HCT116 (cell line): ENCODE results near the gene RBBP8. TPM values are rescaled to one million over a fixed set of nuclear protein-coding genes. Genes with fewer than 3 reads are reported as not detected.

Experiments used
- ATAC-seq: fragments of 200-7000 bp; cut with Tn5 transposase; 2 replicates; pipeline ENCODE4 v1.9.1; 2020; ENCODE audit warnings: mild to moderate bottlenecking, moderate library complexity
- BruUV-seq: library from RNA; stranded (reverse); fragments of 400-500 nt; replicated peaks from 2 replicates; lab custom pipeline; 2021; lab: Mats Ljungman, UMichigan
- CTCF ChIA-PET: fragments of 300-600 bp; sonication (Branson Sonifier 250); formaldehyde crosslinking; loops from one replicate; lab custom pipeline; 2021; ENCODE audit warnings: antibody characterized with exemption; lab: Charles Lee
- POLR2A ChIA-PET: fragments of 300-600, 350-600 bp; sonication (Branson Sonifier 250); formaldehyde crosslinking; loops from one replicate; lab custom pipeline; 2021; ENCODE audit warnings: antibody characterized with exemption; lab: Charles Lee
- RAD21 ChIA-PET, 2 experiments: fragments of 300-600 bp; sonication (Branson Sonifier 250); formaldehyde crosslinking; loops; one replicate each; lab custom pipeline; 2023; ENCODE audit warnings: low total read pairs in 2 of 2; ENCODE audit not compliant: uncharacterized antibody in 2 of 2, unreplicated experiment in 2 of 2, low non-redundant PET in 1 of 2; lab: Charles Lee
- DNase-seq: peaks from one replicate; pipeline ENCODE4 v3.0.0-alpha.2; 2010; ENCODE audit warnings: low read depth, low spot score
- H2AFZ ChIP-seq: fragments of 200-600 bp; shearing (Covaris generic), sonication (generic); 2 replicates; pipeline ENCODE4 v1.6.1; 2017; ENCODE audit warnings: low read depth, mixed run types, mixed read lengths, antibody characterized with exemption, low read length; ENCODE audit not compliant: poor library complexity, severe bottlenecking
- H3K27ac ChIP-seq: 2 replicates; pipeline ENCODE4 v1.5.1; 2012; ENCODE audit warnings: low read depth, low read length
- H3K27me3 ChIP-seq: fragments of 200-600 bp; sonication (generic); 2 replicates; pipeline ENCODE4 v1.6.1; 2016; ENCODE audit warnings: mixed run types, low read length, mixed read lengths; ENCODE audit not compliant: insufficient read depth
- H3K36me3 ChIP-seq, 2 experiments: fragments of 200-500 bp in 1 of 2; fragments of 200-600 bp in 1 of 2; sonication (Bioruptor generic) in 1 of 2; sonication (generic) in 1 of 2; 2 replicates each; pipeline versions ENCODE4 v1.5.1 to v1.6.1; 2014 to 2016; ENCODE audit warnings: low read length in 2 of 2, inconsistent platforms in 1 of 2, mixed read lengths in 1 of 2, mixed run types in 1 of 2; ENCODE audit not compliant: insufficient read depth in 2 of 2, control insufficient read depth in 1 of 2
- H3K4me1 ChIP-seq, 2 experiments: fragments of 200-600 bp in 1 of 2; sonication (generic) in 1 of 2; 2 replicates each; pipeline versions ENCODE4 v1.5.1 to v1.6.1; 2012 to 2017; ENCODE audit warnings: low read length in 2 of 2, inconsistent platforms in 1 of 2, mild to moderate bottlenecking in 1 of 2, mixed read lengths in 1 of 2, mixed run types in 1 of 2, moderate library complexity in 1 of 2; ENCODE audit not compliant: insufficient read depth in 2 of 2, control insufficient read depth in 1 of 2
- H3K4me2 ChIP-seq: fragments of 200-600 bp; sonication (generic); 2 replicates; pipeline ENCODE4 v1.6.1; 2017; ENCODE audit warnings: mixed run types, low read length, mixed read lengths
- H3K4me3 ChIP-seq, 2 experiments: fragments of 200-600 bp in 1 of 2; sonication (generic) in 1 of 2; replicated peaks in 1 of 2; 2 replicates each; pipeline ENCODE4 v1.5.1; 2011 to 2016; ENCODE audit warnings: low read length in 2 of 2, control low read depth in 1 of 2, low read depth in 1 of 2, mild to moderate bottlenecking in 1 of 2, mixed read lengths in 1 of 2, mixed run types in 1 of 2
- H3K79me2 ChIP-seq: fragments of 200-600 bp; sonication (generic); 2 replicates; pipeline ENCODE4 v1.6.1; 2017; ENCODE audit warnings: mild to moderate bottlenecking, mixed run types, low read length, moderate library complexity, mixed read lengths; ENCODE audit not compliant: insufficient read depth
- H3K9ac ChIP-seq: fragments of 200-600 bp; sonication (generic); 2 replicates; pipeline ENCODE4 v1.6.1; 2016; ENCODE audit warnings: low read length, mixed read lengths
- H3K9me2 ChIP-seq: fragments of 200-600 bp; sonication (generic), shearing (Covaris generic); 2 replicates; pipeline ENCODE4 v1.6.1; 2017; ENCODE audit warnings: mixed run types, mild to moderate bottlenecking, moderate library complexity; ENCODE audit not compliant: insufficient read depth
- H3K9me3 ChIP-seq, 2 experiments: fragments of 200-500 bp in 1 of 2; fragments of 200-600 bp in 1 of 2; sonication (Bioruptor generic) in 1 of 2; sonication (generic) in 1 of 2; 2 replicates each; pipeline ENCODE4 v1.6.1; 2014 to 2017; ENCODE audit warnings: low read length in 2 of 2, mixed read lengths in 2 of 2, inconsistent platforms in 1 of 2, low read depth in 1 of 2, mild to moderate bottlenecking in 1 of 2, mixed run types in 1 of 2, moderate library complexity in 1 of 2; ENCODE audit not compliant: control insufficient read depth in 1 of 2, insufficient read depth in 1 of 2
- H4K20me1 ChIP-seq: fragments of 200-600 bp; sonication (generic), shearing (Covaris generic); 2 replicates; pipeline ENCODE4 v1.6.1; 2017; ENCODE audit warnings: mixed run types, mild to moderate bottlenecking, moderate library complexity; ENCODE audit not compliant: insufficient read depth
- CEBPB ChIP-seq: IDR thresholded peaks from 2 replicates; pipeline ENCODE4 v1.6.1; 2012; ENCODE audit warnings: low read depth
- EGR1 ChIP-seq: IDR thresholded peaks from 2 replicates; pipeline ENCODE4 v1.6.1; 2012; ENCODE audit warnings: low read depth
- EZH2phosphoT487 ChIP-seq: fragments of 200-600 bp; IDR thresholded peaks from 2 replicates; pipeline ENCODE4 v1.6.1; 2018; ENCODE audit warnings: antibody characterized with exemption, borderline replicate concordance
- RAD21 ChIP-seq: IDR thresholded peaks from 2 replicates; pipeline ENCODE4 v1.6.1; 2012; ENCODE audit warnings: low read depth, mild to moderate bottlenecking
- REST ChIP-seq: IDR thresholded peaks from 2 replicates; pipeline ENCODE4 v1.6.1; 2012; ENCODE audit warnings: low read depth
- SIN3A ChIP-seq: IDR thresholded peaks from 2 replicates; pipeline ENCODE4 v1.6.1; 2012; ENCODE audit warnings: low read depth
- intact Hi-C: fragments of 100-400 bp; cut with micrococcal nuclease; formaldehyde crosslinking; loops from 2 replicates; pipeline ENCODE4 v1.10.0; 2022
- total RNA-seq: library from RNA; stranded (reverse); gene quantifications from one replicate; pipeline ENCODE4 v1.2.1, GENCODE V29; 2021; ENCODE audit not compliant: unreplicated experiment
- TF ChIP-seq, protein P1 (sequence below): IDR thresholded peaks from 2 replicates; pipeline ENCODE4 v1.6.1; 2012

Gene RBBP8
- total RNA-seq, 1 experiment from 2014 or later: 66.6 TPM

- H3K9ac ChIP-seq: no peak overlapping the region
- ChIA-PET CTCF (interaction anchor here (0.9 kb wide), 1 partner anchor 19 kb away, joined by 5 read pairs; no protein-coding TSS in a partner anchor), POLR2A (no interaction called here), RAD21 (no interaction called here)
- no TSS peak for BruUV-seq
- ATAC-seq (no peak), DNase-seq (no peak)
- no peaks in the 10 kb centered on the region for H4K20me1 ChIP-seq
- H3K36me3 ChIP-seq: 0 out of 4 replicates have a peak, but pooled peaks cover 0 to 2% of the 10 kb centered on the region in 2 experiments
- H3K4me2 ChIP-seq: no peak overlapping the region
- H3K4me1 ChIP-seq: no peaks in the 10 kb centered on the region
- H3K9me2 ChIP-seq: no peaks in the 10 kb centered on the region
- no peak overlapping the region for H3K27ac ChIP-seq
- H3K4me3 ChIP-seq: no peak overlapping the region
- no peak for TF ChIP-seq CEBPB
- no peak for TF ChIP-seq EGR1
- no peak for TF ChIP-seq RAD21
- TF ChIP-seq REST: no peak
- no peak for TF ChIP-seq SIN3A
- no peak for TF ChIP-seq EZH2phosphoT487
- intact Hi-C loops: no loop called here
- H2AFZ ChIP-seq: no peak overlapping the region
- H3K79me2 ChIP-seq: peaks cover 57% of the 10 kb centered on the region
- no peaks in the 10 kb centered on the region for H3K9me3 ChIP-seq
- no peaks in the 10 kb centered on the region for H3K27me3 ChIP-seq
Measured at GRCh38 chr18:22964722-22965121, 31.6 kb downstream of the RBBP8 start.

DNA sequence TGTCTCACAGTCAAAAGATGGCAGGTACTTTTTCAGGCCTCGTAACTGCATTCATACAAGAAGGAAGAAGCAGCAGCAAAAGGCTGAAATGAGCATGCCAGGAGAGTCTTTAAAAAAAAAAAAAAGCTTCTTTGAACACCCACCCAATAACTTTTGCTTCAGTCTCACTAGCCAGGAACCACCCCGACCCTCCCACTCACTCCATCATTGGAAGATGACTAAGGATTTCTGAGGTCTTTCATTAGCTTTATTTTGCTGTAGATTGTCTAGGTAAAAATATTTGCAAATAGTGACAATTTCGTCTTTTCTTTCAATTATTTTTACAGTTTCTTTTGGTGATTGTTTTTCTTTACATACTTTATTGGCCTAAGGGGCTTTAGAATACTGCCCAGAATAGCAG lies 37.9 kb downstream of the RBBP8 start:
- Histone ChIP-seq H3K4me3 (no peak overlapping the region), H3K27me3 (no peaks in the 10 kb centered on the region), H4K20me1 (no peaks in the 10 kb centered on the region), H3K9ac (no peak overlapping the region), H3K4me2 (no peak overlapping the region), H3K4me1 (no peaks in the 10 kb centered on the region; a peak in 1 of 4 replicates), H2AFZ (no peak overlapping the region), H3K9me3 (no peaks in the 10 kb centered on the region), H3K79me2 (peaks cover 22% of the 10 kb centered on the region; the same call in 1 of the 2 replicates), H3K27ac (no peak overlapping the region), H3K9me2 (no peaks in the 10 kb centered on the region), H3K36me3 (peaks cover under 1 to 4% of the 10 kb centered on the region in 2 experiments; a peak in 1 of 4 replicates)
- ChIA-PET POLR2A (no interaction called here), CTCF (no interaction called here), RAD21 (no interaction called here)
- no TSS peak for BruUV-seq
- intact Hi-C loops: no loop called here
- DNase-seq (no peak), ATAC-seq (no peak)
- TF ChIP-seq, protein P1, sequence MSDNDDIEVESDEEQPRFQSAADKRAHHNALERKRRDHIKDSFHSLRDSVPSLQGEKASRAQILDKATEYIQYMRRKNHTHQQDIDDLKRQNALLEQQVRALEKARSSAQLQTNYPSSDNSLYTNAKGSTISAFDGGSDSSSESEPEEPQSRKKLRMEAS: no peak
- TF ChIP-seq, all 23 proteins: peak for 0
